CD4-positive, alpha-beta T cell treated with Interferon alpha-2 for 1 hour (primary cell): ENCODE measurements around the gene VPS26A.
"Not testable (repeated sequence)": the region's sequence is repeated elsewhere in the genome, so short reads cannot be mapped to it uniquely, and the experiment has no call there.

Source experiments
- DNase-seq, 2 donors: peaks; one replicate each; pipeline ENCODE4 v3.0.0-alpha.2; 2020 to 2022

Gene VPS26A

DNA sequence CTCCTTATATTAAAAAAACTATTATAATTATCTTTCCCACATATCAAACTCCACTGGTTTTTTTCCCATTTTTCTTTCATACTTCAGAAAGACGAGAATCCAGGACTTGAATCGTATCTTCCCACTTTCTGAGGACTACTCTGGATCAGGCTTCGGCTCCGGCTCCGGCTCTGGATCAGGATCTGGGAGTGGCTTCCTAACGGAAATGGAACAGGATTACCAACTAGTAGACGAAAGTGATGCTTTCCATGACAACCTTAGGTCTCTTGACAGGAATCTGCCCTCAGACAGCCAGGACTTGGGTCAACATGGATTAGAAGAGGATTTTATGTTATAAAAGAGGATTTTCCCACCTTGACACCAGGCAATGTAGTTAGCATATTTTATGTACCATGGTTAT is 20.2 kb upstream of the VPS26A start:
- peak in 1 of 2 donors; percentile 7 for DNase-seq

DNA sequence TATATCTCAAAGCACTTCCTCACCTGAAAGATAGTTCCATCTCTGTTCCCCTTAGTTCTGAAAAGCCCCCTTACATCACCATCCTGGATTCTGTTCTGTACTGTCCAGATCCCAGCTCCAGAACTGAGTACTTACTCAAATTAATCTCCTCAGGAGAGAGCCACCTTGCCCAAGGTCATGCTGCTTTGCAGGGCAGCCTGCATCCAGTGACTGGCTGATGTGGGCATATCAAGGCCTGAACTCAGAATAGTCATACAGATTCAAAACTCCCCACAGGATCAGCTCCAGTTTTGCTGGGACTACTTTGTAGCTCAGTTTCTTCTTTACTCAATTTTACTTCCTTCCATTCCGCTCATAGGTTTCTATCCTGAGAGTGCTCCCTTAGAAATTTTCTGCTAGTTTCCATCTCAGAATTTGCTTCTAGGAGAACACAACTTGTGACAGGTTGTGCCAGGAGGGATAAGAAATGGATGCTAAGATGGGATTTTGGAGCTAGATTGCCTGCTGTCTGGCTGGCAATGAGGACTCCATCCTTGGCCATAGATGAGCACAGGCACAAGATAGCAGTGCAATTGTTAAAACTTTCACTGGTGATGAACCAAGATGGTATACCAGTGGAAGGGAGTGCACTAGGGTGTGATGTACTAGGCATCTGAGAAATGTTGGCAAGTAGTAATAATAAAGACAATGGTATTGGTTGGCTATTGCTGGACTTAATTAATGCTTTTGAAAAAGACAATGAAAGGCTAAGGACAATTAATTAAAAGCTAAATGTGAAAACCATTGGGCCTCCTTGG is 18.8 kb upstream of the VPS26A start:
- DNase-seq, result peak in 1 of 2 donors; percentile 31

DNA sequence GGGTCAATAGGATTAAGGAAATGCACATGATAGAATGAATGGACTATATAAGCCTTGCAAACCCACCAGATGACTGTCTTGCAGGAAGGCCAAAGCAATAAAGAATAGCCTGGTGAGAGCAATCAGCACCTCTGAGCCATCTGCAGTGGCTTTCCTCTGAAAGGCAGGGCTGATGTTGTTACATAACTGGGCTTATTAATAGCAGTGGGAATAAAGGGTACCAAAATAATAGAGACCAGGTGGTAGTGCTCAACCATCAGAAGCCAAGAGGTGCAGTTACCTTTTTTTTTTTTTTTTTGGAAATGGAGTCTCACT is 16.8 kb upstream of the VPS26A start:
- no peak for DNase-seq

DNA sequence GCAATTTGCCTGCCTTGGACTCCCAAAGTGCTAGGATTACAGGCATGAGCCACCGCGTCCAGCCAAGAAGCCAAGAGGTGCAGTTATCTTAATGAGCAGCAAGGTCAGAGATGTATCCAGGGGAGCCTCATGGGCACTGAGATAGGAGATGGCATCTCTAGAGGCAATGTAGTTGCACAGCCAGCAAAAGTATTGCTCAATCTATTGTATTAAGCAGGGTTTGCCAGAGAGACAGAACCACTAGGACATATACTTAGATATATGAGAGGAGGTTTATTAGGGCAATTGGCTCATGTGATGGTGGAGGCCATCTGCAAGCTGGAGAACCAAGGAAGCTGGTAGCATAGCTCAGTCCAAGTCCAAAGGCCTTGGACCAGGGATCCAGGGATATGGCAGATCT is 16.3 kb upstream of the VPS26A start:
- peak in 1 of 2 donors; percentile 36 for DNase-seq

DNA sequence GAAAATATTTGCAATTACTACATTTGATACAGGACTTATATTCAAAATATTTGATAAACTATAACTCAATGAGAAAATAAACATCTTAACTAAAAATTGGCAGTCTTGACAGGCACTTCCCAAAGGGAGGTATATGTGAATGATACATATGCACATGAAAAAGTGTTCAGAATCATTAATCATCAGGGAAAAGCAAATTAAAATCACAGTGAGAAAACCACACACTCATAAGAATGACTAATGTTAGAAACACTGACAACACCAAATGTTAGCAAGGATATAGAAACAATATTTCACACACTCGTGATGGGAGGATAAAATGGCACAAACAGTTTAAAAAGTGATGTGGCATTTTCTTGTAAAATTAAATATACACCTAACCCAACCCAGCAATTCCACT is 4.1 kb upstream of the VPS26A start:
- no peak for DNase-seq

DNA sequence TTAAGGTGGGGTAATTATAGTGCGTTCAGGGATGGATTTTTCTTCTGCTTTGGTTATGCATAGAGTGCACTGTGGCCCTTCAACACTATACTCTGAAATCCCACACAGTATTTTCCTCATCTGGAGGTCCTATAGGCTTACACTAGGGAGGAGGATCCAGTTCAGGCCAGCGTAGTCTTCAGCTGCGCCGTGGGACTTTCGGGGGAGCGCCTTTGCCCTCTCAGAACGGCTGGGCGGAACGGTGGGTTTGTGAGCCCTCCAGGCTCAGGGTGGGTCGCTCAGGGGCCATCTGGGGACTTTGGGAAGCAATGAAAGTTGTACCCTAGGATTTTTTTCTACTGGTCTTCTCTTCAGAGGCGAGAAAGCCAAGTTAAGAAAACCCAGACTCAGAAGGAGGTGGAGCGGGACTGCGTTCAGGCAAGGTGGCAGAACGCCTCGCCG is 652 bp upstream of the VPS26A start:
- no peak for DNase-seq

DNA sequence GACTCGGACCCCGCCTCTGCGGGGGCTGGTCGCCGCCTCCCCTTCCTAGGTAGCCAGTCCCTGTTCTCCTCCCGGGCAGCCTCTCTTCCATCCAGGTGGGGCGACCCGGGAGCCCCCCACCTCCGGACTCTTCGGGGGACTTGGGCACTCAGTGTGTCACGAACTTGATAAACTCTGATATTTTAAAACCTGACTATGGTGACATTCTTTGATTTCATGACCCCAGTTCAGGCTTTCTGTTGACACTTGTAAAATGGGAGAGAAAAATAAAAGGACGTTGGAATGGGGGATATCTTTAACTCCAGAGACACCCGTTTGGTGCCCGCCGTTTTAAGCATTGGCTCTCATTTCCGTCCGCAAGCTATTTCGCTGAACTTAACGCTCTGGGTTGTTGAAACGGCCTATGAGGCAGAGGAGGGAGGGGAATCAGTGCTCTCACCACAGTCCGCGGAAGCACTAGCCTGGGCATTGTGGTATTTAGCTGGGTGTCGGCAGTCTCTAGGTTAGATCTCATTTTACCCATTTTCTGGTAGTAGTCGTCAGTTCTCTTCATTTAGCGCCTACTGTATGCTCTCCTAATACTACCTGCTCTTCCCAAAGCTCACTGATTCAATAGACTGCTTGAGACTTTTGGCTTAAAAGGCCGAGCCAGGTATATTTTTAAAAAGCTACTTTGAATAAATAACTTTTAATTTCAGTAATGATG is 738 bp downstream of the VPS26A start:
- DNase-seq, result peak; percentile 73 to 82

DNA sequence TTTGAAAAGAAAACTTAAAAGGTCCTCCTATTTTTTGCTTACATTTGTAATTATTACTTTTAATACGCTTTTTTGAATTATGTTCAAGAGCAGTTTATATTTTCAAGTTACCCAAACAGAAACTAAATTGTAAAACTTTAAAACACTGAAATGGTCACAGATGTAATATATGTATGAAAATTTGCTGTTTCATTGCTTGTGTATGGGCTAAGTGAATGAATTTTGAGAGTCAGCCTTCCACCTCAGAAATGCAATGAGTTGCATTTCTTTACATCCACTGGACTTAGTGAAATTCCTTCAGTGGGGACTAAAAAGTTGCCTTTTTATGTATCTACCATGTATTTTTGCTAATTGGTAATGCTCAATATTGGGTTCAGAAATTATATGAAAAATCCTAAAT is 1.6 kb downstream of the VPS26A start:
- DNase-seq, result no peak

DNA sequence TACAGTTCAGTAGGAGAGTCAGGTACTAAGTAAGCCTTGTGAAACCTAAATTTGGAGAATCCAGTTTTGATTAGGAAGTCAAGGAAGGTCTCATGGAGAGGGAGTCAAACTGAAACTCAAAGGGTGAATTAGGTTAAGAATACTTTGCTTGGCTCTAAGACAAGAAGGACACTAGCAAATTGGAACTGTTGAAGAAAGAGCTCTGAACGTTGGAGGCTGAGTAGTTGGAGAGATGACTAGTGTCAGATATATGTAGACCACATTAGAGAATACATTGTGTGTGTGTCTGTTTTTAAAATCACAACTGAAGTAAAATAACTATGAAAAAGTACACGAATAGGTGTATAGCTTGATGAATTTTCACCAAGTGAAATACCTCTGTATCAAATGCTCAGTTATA is 6.3 kb downstream of the VPS26A start:
- no peak for DNase-seq

DNA sequence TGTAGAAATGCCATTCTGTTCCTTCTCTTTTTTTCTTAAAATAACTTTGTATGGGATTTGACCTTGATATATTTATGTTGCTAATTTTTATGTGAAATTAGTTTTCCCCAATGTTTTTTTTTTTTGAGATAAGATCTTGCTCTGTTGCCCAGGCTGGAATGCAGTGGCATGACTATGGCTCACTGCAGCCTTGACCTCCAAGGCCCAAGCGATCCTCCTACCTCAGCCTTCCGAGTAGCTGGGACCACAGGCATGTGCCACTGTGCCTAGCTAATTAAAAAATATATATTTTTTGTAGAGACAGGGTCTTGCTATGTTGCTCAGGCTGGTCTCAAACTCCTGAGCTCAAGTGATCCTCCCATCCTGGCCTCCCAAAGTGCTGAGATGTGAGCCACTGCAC is 16.0 kb downstream of the VPS26A start:
- DNase-seq, result no peak

DNA sequence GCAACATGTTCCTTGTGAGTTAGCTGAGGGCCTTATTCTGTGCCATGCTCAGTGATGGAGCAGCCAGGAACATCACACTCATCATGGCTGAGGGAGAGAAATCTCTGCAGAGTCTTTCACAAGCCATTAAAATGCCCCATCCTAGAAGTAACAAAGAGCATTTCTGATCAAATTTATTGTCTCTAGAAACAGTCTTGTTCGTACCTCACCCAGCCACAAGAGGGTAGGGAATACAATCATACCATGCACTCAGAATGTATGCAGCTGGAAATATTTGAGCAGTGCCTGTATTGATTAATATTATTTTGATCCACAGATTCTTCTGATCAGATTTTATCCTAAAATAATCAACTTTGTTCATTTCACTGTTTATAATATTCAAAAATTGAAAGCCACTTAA is 17.3 kb downstream of the VPS26A start:
- no peak for DNase-seq

DNA sequence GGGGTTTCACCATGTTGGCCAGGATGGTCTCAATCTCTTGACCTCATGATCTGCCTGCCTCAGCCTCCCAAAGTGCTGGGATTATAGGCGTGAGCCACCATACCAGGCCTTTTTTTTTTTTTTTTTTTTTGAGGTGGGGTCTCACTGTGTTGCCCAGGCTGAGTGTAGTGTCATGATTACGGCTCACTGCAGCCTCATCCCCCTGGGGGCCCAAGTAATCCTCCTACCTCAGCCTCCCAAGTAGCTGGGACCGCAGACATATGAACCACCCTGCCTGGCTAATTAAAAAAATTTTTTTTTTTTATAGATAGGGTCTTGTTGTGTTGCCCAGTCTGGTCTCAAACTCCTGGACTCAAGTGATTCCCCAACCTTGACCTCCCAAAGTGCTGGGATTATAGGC is 18.1 kb downstream of the VPS26A start:
- DNase-seq, result not testable (repeated sequence)

DNA sequence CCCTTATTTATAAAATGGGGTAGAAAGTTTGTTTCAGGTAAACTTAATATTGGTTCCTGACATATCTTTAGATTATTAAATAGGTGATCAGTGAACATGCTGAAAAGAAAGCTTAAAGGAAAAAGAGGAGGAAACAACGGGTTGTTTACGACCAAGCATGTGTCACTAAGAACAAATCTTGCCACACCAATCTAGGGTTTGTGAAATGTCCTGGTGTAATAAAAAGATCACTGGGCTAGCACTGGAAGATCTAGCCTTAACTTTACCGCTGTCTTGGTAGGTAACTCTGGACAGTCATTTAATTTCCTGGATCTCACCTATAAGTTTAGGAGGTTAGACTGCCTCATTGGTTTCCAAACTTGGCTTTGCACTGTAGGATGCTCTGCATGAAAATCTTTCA is 19.0 kb downstream of the VPS26A start:
- no peak for DNase-seq

DNA sequence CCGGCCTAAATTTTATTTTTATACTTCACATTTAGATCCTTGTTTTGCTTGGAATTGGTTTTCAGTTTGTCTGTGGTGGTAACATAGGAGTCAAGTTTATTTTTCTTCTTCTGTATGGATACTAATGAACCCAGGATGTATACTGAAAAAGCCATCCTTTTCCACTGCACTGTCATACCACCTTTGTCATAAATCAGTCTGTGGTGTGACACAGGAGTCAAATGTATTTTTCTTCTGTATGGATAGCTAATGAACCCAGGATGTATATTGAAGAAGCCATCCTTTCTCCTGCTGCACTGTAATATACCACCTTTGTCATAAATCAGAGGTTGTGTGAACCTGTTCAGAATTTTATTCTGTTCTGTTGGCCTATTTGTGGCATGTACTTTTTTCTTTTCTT is 21.4 kb downstream of the VPS26A start:
- DNase-seq, result no peak

DNA sequence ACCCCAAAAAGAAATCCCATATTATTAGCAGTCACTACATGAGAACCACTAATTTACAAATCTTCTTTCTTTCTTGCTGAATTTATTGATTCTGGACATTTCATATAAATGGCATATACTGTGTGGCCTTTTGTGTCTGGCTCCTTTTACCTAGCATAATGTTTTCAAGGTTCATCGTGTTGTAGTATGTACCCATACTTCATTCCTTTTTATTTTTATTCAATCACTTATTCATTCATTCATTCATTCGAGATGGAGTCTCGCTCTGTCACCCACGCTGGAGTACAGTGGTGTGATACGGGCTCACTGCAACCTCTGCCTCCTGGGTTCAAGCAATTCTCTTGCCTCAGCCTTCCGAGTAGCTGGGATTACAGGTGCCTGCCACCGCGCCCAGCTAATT is 21.9 kb downstream of the VPS26A start:
- no peak for DNase-seq

DNA sequence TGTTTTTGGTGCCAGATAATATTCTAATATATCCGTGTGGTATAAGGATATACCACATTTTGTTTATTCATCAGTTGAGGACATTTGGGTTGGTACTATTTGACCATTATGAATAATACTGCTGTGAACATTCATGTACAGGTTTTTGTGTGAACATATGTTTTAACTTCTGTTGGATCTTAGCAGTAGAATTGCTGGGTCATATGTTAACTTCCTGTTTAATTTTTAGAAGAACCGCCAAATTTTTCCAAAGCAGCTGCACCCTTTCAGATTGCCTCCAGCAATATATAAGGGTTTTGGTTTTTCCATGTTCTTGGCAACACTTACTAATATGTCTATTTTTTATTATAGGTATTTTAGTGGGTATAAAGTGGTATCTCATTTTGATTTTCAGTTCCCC is 22.8 kb downstream of the VPS26A start:
- no peak for DNase-seq

DNA sequence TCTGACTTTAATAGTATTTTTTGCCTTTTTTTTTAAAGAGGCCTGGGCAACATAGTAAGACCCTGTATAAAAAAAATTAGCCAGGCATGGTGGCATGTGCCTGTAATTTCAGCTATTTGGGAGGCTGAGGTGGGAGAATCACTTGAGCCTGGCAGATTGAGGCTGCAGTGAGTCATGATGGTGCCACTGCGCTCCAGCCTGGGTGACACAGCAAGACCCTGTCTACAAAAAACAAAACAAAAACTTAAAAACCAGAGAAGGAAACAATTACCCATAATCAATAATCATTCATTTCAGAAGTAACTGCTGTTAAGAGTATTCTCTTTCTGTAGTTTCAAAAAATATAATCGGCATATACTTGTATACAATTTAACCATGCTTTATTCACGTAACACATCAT is 28.0 kb downstream of the VPS26A start:
- no peak for DNase-seq

DNA sequence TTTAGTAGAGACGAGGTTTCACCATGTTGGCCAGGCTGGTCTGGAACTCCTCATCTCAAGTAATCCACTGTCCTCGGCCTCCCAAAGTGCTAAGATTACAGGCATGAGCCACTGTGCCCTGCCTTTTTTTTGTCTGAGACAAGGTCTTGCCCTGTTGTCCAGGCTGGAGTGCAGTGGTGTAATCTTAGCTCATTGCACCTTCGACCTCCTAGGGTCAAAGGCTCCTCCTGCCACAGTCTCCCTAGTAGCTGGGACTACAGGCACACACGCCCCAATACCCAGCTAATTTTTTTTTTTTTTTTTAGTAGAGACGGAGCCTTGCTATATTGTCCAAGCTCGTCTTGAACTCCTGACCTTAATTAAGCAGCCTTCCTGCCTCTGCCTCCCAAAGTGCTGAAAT is 29.2 kb downstream of the VPS26A start:
- DNase-seq, result no peak

DNA sequence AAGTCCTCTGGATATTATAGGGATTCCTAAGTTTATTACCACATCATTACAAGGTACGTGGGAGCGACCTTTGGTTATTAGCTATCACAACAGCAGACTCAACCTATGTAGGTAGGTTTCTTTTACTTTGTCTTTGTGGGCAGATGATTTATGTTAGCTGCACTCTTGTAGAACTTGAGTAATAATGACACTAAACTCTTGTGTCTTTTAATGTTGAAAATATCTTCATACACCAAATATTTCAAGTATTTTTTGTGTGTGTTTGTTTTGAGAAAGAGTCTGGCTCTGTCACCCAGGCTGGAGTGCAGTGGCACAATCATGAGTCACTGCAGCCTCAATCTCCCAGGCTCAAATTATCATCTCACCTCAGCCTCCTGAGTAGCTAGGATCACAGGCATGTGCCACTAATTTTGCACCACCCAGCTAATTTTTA is 36.8 kb downstream of the VPS26A start:
- no peak for DNase-seq

DNA sequence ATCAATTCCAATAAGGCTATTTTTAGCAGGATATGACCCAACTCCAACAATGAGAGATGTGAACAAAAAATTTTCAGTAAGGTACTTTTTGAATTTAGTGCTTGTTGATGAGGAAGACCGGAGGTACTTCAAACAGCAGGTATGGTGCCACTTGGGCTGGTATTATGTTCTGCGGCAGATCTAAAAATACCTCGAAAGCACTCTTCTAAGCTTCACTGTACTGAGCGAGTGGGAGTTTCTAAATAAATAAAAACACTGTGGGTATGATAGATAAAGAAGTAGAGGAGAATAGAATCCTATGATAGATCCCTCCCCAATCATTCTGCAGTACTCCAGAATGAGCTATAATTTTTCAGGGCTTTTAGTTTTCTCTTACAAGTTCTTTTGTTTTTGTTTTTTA is 44.5 kb downstream of the VPS26A start:
- no peak for DNase-seq

DNA sequence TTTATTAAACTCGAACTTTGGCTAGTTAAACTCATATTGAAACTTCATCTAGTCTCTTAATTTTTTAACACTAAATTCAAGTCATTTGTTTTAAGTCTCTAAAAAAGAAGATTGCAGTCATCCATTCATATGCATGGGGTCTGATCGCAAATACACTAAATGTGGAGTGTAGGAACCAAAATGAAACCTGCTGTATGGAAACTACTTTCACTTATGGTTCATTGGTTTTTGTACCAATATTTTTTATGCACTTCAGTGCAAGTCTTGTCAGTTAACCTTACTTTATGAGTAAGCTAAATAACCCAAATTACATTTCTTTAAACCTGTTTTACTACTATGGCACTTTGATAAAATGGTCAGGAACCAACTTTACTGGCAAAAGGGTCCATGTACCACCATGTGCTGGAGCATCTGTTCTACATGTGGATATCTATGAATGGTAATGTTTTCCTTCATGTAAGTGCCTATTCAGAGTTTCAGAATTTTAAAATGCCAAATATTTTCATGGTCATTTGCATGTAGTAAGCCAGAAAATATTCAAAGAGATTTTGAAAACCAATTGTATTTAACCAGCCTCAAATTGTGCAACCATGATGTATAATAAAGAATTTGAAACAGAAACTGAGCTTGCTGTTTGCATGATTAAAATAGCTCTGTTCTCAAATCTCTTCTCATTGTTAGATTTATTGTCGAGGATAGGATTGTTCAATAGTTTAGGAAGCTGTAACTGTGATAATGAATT is 48.4 kb downstream of the VPS26A start:
- no peak for DNase-seq

DNA sequence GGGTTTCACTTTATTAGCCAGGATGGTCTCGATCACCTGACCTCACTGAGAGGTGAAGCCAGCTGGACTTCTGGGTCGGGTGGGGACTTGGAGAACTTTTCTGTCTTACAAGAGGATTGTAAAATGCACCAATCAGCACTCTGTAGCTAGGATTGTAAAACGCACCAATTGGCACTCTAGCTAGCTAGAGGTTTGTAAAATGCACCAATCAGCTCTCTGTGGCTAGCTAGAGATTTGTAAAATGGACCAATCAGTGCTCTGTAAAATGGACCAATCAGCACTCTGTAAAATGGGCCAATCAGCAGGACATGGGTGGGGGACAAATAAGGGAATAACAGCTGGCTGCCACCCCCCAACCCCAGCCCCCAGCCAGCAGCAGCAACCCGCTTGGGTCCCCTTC is 51.3 kb downstream of the VPS26A start:
- not testable (repeated sequence) for DNase-seq

DNA sequence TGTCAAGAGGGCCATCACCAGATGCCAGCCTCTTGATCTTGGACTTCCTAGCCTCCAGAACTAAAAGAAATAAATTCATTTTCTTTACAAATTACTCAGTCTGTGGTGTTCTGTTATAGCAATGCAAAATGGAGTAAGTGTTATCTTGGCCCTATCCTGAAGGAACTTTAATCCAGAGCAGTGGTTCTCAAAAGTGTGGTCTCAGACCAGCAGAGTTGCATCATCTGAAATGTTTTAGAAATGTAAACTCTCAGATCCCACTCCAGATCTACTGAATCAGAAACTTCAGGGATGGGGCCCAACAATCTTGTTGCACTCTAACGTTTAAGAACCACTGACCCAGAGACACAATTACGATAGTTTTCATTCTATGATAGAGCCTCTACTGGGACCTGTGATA is 52.8 kb downstream of the VPS26A start:
- no peak for DNase-seq
